8988T (cell line): ENCODE measurements around the gene RABL6.
"Not testable (repeated sequence)": the region's sequence is repeated elsewhere in the genome, so short reads cannot be mapped to it uniquely, and the experiment has no call there.

Source experiments
- DNase-seq: peaks from one replicate; pipeline ENCODE4 v3.0.0; 2011

Gene RABL6

GRCh38 chr9:136807281-136808074 is at the start of gene RABL6:
TSS of gene RABL6 (plus strand) at chr9:136807948. CDS start at chr9:136808197, 249 bp downstream.
- peak; percentile 98 for DNase-seq

DNA sequence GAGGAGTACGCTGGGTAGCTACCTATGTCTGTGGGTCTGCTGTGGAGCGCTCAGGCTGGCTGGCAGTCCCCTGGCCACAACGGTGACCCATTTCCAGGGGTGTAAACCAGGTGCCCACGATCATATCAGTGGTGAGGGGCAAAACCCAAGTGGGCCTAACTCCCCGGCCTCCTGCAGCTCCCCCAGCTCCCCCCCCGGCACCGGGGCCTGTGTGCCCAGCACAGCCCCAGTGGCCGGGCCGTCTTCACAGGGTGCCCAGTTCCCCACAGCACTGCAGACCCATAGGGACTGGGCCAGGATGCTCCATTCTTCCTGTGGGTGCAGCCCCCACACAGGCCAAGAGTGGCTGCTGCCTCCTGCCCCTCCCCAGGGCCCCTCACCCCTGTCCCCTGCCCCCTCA is 48.7 kb upstream of the RABL6 start:
- no peak for DNase-seq

GRCh38 chr9:136759436-136760325 is 48.1 kb upstream of the RABL6 start:
- DNase-seq: no peak

DNA sequence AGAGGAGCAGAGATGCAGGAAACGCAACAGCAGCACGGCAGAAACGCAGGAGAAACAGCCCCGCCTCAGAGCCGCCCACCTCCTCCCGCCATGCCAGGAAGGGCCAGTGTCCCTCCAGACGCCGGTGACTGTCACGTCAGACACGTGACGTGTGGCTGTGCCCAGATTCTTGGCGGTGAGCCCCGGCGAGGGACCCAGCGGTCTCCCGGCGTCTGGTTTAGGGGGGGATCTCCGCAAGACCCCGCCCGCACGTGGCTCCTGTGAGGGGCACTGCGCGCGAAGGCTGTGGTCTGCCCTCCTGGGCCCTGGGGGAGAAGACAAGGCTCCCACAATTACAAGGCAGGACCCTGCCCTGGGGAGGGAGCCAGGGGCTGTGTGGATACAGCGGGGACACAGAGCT is 47.3 kb upstream of the RABL6 start:
- no peak for DNase-seq

DNA sequence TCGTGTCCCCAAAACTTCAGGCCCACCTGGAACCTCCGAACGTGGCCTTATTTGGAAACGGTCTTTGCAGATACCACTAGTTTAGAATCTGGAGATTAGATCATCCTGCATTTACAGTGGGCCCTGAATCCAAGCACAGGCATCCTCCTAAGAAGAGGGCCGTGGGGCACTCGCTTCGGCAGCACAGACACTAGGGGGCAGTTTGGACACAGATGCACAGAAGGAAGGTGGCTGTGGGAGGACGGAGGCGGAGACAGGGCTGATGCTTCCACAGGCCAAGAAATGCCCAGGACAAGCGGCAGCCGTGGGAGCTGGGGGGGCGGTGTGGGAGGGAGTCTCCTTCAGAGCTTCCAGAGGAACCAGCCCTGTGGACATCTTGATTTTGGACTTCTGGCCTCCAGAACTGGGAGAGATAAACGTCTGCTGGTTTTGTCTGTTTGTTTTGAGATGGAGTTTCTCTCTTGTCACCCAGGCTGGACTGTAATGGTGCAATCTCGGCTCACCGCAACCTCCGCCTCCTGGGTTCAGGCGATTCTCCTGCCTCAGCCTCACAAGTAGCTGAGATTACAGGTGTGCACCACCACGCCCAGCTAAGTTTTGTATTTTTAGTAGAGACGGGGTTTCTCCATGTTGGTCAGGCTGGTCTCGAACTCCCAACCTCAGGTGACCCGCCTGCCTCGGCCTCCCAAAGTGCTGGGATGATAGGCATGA is 46.8 kb upstream of the RABL6 start:
- DNase-seq: not testable (repeated sequence)

DNA sequence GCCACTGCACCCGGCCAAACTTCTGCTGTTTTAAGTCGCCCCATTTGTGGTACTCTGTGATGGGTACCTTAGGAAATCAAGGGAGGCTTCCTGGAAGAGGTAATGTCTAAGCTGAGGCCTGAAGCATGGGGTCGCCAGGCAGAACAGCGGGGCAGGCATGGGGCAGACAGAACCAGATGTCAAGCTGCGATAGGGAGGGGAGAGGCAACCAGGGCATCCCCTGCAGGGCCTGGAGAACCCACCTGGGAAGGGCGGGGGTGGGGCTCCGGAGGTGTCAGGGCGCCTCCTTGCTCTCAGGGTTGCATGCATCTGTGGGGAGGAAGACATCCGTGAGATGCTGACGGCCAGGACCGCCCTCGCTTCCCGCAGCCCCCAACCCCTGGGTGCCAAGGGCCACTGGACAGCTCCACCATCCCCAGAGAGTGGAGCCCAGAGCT is 46.2 kb upstream of the RABL6 start:
- no peak for DNase-seq

- DNase-seq: no peak
Observed at GRCh38 chr9:136762221-136762691, 45.5 kb upstream of the RABL6 start.

DNA sequence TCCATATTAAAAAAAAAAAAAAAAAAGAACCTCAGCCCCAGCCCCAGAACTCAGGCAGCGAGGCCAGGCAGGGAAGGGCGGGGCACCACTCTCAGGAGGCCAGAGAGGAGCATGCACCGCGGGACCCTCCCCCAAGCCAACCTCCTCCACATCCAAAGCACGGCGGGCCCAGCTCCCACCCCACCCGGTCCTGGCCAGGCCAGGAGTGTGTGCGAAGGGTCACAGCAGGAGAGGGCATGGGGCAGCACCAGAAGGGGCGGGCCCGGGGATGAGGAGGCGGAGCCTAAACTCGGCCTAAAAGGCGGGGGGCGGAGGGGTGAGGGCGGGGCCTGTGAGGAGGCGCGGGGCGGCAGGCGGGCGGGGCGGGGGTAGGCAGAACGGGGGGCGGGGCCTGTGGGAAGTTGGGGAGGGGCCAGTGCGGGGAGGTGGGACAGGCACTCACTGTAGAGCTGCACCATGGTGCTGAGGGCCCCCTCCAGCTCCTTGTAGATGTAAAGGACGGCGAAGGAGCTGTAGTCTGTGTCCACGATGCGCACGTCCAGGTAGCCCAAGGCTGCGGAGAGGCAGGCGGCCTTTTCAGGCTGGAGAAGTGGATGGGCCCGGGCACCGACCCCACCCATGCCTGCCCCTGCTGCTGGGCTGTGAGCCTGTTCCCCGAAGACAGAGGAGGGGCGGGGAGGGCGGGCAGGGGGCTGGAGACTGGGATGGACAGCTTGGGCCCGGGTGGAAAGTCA is 44.7 kb upstream of the RABL6 start:
- DNase-seq: no peak

- no peak for DNase-seq
Observed at GRCh38 chr9:136763649-136764035, 44.1 kb upstream of the RABL6 start.

GRCh38 chr9:136764301-136764891 is 43.4 kb upstream of the RABL6 start, which contains the start of gene LCN15:
TSS of gene LCN15 (minus strand) at chr9:136764518. CDS start at chr9:136764488, 30 bp downstream.
- no peak for DNase-seq

GRCh38 chr9:136765041-136765440 is 42.7 kb upstream of the RABL6 start:
- no peak for DNase-seq

GRCh38 chr9:136765745-136766409 is 41.9 kb upstream of the RABL6 start:
- DNase-seq: not testable (repeated sequence)

- DNase-seq: not testable (repeated sequence)
Observed at GRCh38 chr9:136766410-136767120, 41.2 kb upstream of the RABL6 start.

- peak; percentile 93 for DNase-seq
Observed at GRCh38 chr9:136769710-136770191, 38.0 kb upstream of the RABL6 start.

DNA sequence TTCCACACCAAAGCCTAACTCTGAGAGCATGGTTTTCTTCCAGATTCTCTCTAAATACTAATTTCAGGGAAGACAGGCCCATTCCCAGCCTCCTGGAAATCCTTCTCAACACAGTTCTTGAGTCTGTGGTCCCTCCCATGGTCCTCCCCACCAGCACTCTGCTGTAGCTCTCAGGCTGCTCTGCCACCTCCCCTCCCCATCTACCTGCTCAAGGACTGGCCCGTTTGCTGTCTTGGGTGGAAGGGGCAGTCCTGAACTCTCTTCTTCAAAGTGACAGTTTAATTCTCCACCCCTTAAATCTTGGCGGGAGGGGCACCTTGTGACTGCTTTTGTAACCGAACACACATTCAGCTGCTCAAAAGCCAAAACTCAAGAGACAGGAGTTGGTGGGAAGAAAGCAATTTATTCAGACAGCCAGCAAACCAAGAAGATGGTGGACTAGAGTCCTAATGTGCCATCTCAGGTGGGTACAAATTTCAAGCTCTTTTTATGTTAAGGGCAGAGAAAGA is 35.8 kb upstream of the RABL6 start:
- no peak for DNase-seq

DNA sequence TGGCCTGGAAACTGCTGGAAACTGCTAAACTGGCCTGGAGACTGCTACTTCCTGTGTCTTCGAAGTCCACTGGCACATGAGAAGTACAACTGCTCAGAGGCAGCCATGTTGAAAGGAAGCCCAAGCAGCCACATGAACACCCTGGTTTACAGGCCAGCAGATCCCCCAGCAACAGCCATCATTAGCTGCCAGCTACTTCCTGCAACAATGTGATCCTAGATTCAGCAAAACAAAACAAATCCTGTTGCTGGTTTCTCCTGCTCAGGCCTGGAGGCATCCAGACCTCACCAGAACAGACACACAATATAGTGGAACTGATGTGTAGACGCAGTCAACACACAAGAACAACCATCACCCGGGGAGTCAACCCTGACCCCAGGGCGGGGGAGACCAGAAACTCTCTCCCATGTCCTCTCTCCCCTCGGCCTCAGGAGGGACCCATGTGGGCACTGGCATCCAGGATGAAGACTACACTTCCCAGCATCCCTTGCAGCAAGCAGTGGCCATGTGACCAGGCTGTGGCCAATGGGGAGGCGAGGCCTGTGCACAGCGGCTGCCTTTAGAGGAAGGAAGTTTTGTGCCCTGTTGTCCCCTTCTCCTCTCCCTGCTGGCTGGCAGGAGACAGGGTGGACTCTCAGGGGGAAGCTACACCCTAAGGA is 34.2 kb upstream of the RABL6 start:
- peak; percentile 93 for DNase-seq

GRCh38 chr9:136774416-136775045 is 33.2 kb upstream of the RABL6 start:
- DNase-seq: no peak

DNA sequence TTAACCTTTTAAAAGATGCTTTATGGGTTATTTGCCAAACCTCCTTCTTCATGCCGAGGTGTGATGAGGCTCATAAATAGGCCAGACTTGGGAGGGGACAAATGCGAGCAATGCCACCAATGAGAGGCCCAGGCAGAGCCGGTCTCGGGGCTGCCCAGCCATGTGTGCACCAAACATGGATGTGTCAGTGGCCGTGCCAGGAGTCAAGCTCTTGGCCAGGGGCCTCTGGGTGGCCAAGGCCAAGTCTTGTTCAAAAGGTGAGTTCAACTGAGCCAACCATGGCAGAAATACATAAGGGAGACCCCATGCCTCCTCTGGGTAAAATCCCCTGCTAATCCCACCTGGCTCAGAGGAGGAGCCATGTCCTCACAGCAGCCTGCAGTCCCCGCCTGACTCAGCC is 32.6 kb upstream of the RABL6 start:
- DNase-seq: no peak

DNA sequence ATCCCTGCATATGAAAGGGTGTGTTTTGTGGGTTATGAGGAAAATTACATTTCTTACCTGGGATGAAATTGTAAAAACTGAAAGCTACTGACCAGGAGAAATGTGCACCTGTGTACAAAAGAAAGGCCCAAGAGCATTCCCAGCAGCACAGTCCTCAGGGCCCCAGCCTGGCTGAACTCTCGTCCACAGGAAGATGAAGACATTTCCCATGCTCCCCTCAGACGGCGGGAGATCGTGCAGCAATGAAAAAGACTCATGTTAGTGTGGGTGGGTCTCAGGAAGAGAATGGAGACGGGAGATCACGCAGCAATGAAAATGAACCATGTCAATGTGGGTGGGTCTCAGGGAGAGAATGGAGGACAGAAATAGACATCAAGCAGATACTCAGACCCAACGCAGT is 30.8 kb upstream of the RABL6 start:
- no peak for DNase-seq
